Stimulated activated CD4-positive, alpha-beta T cell treated with anti-CD3 and anti-CD28 coated beads, Interleukin-1b, Interleukin-23, amount 100 ng/mL, for 1 hour (primary cell): ENCODE measurements around the gene SDK1.

Experiments
- DNase-seq, 2 donors: peaks; one replicate each; pipeline ENCODE4 v3.0.0-alpha.2; 2020; ENCODE audit warnings: low read depth in 2 of 2

SDK1 gene

GRCh38 chr7:4157651-4158050 is 856.6 kb downstream of the SDK1 start:
- no peak for DNase-seq

- DNase-seq: no peak
These were observed 857.5 kb downstream of the SDK1 start for GRCh38 chr7:4158441-4159153.

- DNase-seq: no peak
These were observed 858.1 kb downstream of the SDK1 start for GRCh38 chr7:4159154-4159501.

GRCh38 chr7:4159761-4160554 is 858.9 kb downstream of the SDK1 start:
- no peak for DNase-seq

GRCh38 chr7:4162884-4163564 is 862.0 kb downstream of the SDK1 start:
- no peak for DNase-seq

- no peak for DNase-seq
These were observed 862.6 kb downstream of the SDK1 start for GRCh38 chr7:4163565-4164203.

GRCh38 chr7:4164556-4164955 is 863.5 kb downstream of the SDK1 start:
- no peak for DNase-seq

GRCh38 chr7:4166340-4166739 is 865.3 kb downstream of the SDK1 start:
- DNase-seq: no peak

- DNase-seq: no peak
These were observed 865.8 kb downstream of the SDK1 start for GRCh38 chr7:4166807-4167206.

GRCh38 chr7:4167385-4167910 is 866.4 kb downstream of the SDK1 start:
- DNase-seq: no peak

GRCh38 chr7:4168041-4168440 is 867.0 kb downstream of the SDK1 start:
- DNase-seq: no peak

GRCh38 chr7:4168541-4168940 is 867.5 kb downstream of the SDK1 start:
- no peak for DNase-seq

- no peak for DNase-seq
These were observed 868.4 kb downstream of the SDK1 start for GRCh38 chr7:4169455-4169854.

GRCh38 chr7:4170997-4171786 is 870.1 kb downstream of the SDK1 start:
- no peak for DNase-seq

- DNase-seq: no peak
These were observed 871.8 kb downstream of the SDK1 start for GRCh38 chr7:4172883-4173282.

- no peak for DNase-seq
These were observed 872.6 kb downstream of the SDK1 start for GRCh38 chr7:4173615-4174014.

- no peak for DNase-seq
These were observed 873.0 kb downstream of the SDK1 start for GRCh38 chr7:4174016-4174415.

- DNase-seq: no peak
These were observed 873.4 kb downstream of the SDK1 start for GRCh38 chr7:4174451-4174850.

- no peak for DNase-seq
These were observed 873.8 kb downstream of the SDK1 start for GRCh38 chr7:4174884-4175283.

- no peak for DNase-seq
These were observed 874.4 kb downstream of the SDK1 start for GRCh38 chr7:4175346-4175973.

GRCh38 chr7:4177001-4177400 is 875.9 kb downstream of the SDK1 start:
- no peak for DNase-seq
